AG09319 (cell line): ENCODE measurements around the gene CMIP.

Experiments
- DNase-seq: peaks from one replicate; pipeline ENCODE4 v3.0.0-alpha.2; 2010; ENCODE audit warnings: low read depth; ENCODE audit errors: extremely low read depth
- TF ChIP-seq, protein P1 (sequence below): IDR thresholded peaks from 2 replicates; pipeline ENCODE4 v1.5.1; 2011; ENCODE audit warnings: low read depth, mild to moderate bottlenecking, inconsistent platforms, low read length, moderate library complexity

The CMIP gene

DNA sequence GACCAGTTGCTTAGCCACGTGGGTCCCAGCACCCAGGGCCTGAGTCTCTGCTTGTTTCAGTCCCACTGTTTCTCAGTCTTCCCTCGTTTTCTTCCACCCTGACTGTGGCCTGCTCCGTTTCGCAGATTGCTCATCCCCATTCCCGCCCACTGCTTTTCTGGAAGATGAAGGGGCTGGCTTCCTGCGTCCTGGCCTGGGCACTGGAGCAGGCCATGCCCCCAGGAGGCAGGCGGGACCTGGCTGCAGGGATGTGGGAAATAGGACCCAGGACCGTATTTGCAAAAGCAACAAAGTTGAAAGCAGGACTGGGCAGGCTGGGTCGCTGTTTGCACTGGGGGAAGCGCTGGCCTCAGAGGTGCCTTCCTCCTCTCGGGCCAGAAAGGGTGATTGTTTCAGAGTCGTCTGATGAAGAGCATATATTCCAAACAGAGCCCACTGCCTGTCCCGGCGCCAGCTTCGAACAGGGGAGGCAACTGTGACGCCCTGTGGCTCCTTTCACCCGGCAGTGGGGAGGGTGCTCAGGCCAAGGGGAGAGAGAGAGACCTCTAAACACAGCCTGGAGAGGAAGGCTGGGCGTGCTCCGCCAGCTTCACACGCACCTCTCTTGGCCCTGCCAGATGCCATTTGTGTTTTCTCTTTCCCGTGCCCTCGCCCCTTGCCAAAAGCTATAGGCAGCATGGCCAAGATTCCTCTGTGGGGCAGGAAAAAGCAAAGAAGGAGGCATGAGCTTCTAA is 108.6 kb downstream of the CMIP start:
- TF ChIP-seq, protein P1, sequence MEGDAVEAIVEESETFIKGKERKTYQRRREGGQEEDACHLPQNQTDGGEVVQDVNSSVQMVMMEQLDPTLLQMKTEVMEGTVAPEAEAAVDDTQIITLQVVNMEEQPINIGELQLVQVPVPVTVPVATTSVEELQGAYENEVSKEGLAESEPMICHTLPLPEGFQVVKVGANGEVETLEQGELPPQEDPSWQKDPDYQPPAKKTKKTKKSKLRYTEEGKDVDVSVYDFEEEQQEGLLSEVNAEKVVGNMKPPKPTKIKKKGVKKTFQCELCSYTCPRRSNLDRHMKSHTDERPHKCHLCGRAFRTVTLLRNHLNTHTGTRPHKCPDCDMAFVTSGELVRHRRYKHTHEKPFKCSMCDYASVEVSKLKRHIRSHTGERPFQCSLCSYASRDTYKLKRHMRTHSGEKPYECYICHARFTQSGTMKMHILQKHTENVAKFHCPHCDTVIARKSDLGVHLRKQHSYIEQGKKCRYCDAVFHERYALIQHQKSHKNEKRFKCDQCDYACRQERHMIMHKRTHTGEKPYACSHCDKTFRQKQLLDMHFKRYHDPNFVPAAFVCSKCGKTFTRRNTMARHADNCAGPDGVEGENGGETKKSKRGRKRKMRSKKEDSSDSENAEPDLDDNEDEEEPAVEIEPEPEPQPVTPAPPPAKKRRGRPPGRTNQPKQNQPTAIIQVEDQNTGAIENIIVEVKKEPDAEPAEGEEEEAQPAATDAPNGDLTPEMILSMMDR: no peak
- no peak for DNase-seq

- TF ChIP-seq, protein P1: no peak
- DNase-seq: no peak
These were observed 109.4 kb downstream of the CMIP start for GRCh38 chr16:81553814-81554675.

DNA sequence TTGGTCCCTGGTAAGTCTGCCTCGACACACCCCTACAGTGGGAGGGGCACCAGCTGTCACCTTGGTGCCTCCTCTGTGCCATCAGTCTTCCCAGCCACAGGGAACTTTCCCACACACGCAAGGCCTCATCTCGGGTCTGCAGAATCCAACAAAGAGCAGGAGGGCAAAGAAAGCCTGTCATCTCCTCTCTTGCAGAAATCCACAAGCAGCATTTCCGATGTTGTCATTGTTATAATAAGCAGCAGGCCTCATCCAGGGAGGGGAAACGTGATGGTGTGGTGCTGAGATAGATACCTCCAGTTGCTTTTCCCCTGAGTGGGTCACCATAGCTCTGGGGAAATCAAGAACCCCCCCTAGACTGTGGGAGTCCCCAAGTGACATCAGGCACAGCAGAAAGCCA is 110.4 kb downstream of the CMIP start:
- DNase-seq: no peak
- TF ChIP-seq, protein P1: no peak

DNA sequence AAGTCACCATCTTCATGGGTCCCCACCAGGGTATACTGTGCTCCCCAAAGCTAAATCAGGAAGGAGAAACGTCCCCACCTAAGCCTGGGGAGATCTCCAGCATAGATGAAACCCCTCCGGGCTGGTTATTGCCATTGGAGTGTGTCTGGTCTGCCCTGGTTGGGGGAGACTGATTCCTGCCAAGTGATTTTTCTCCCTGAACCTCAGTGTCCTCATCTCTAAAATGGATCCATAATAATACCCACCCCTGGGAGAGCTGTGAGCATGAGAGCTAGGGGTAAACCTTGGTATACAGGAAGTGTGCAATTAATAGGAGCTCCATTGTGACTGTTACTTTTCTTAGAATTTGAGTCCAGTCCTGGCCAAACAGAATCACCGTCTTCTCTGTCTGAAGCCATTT is 111.1 kb downstream of the CMIP start:
- TF ChIP-seq, protein P1: no peak
- DNase-seq: no peak

GRCh38 chr16:81556715-81557284 is 112.2 kb downstream of the CMIP start:
- TF ChIP-seq, protein P1: no peak
- no peak for DNase-seq

DNA sequence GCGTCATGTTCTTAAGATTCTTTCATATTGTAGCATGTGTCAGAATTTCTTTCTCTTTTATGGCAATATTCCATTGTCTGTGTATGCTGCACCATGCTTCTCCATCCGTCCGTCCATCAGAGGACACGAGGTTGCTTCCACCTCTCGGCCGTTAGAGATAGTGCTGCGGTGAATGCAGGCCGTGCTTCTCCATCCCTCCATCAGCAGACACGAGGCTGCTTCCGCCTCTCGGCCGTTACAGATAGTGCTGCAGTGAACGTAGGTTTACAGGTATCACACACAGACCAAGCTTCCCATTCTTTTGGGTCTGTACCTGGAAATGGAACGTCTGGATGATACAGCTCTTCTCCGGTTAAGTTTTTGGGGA is 113.5 kb downstream of the CMIP start:
- TF ChIP-seq, protein P1: no peak
- no peak for DNase-seq

DNA sequence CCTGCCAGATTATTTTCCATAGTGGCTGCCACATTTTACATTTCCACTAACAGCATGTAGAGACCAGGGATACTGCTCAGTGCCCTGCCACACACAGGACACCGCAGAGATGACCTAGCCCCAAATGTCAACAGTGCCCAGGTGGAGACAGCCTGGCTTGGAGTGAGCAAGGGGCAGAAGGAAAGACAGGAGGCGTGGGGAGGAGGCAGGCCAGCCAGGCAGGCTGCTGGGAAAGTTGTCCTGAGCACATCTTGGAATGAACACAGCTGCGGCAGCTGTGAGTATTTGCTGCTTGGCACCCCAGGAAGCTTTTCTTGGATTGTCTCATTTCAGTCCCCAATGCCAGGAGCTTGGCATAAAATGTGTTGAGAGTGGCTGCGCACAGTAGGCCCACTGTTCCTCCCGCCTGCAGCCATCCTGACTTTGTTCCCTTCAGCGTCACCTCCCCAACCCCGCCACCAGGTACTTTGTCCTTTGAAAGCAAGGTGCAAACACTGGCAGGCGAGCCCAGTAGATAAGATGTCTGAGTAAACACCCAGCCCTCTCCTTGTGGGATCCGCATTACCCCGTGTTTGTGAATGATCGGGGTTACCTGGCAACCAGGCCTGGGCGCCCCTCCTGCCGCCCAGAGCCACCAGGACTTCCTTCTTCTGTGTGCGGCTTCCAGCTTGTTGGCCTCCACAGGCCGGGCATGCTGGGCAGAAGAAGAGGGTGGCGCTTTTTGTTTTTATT is 114.0 kb downstream of the CMIP start:
- DNase-seq: no peak
- TF ChIP-seq, protein P1: no peak
